HepG2 (cell line): ENCODE measurements around the gene TRAK1. TPM values are rescaled to one million over a fixed set of nuclear protein-coding genes. Genes with fewer than 3 reads are reported as not detected.

ENCODE experiments used
- ATAC-seq: fragments of 200-7000 bp; cut with Tn5 transposase; 3 replicates; pipeline ENCODE4 v1.9.1; 2020; ENCODE audit warnings: mild to moderate bottlenecking, moderate library complexity
- BruUV-seq: library from RNA; stranded (reverse); fragments of 400-500 nt; replicated peaks from 2 replicates; lab custom pipeline; 2021; lab: Mats Ljungman, UMichigan
- CTCF ChIA-PET: fragments of 300-600 bp; formaldehyde crosslinking; extraction: SDS; loops from one replicate; lab custom pipeline; 2021; ENCODE audit warnings: low total read pairs, inconsistent platforms, low intra/inter-chr PET ratio; lab: Yijun Ruan, JAX
- POLR2A ChIA-PET: fragments of 350-600 bp; sonication (Branson Sonifier 250); formaldehyde crosslinking; loops from one replicate; lab custom pipeline; 2020; ENCODE audit warnings: antibody characterized with exemption, inconsistent platforms; lab: Yijun Ruan, JAX
- DNase-seq: peaks from one replicate; pipeline ENCODE4 v3.0.0-alpha.2; 2015; ENCODE audit warnings: low spot score
- FAIRE-seq: peaks from 3 replicates; lab custom pipeline; 2011; peaks lifted over from hg19 to GRCh38; lab: Jason Lieb, UNC
- H2AFZ ChIP-seq: one replicate; pipeline ENCODE4 v1.6.1; 2011; ENCODE audit warnings: low read length, inconsistent platforms
- H3K27ac ChIP-seq: fragments of 300-600 bp; 3 replicates; pipeline ENCODE4 v1.8.0; 2011; ENCODE audit warnings: mixed run types, mild to moderate bottlenecking, mixed read lengths, low read length, inconsistent platforms; ENCODE audit not compliant: insufficient read depth; ENCODE audit errors: extremely low read length
- H3K27me3 ChIP-seq, 2 experiments: fragments of 200-600 bp in 1 of 2; 2 replicates in 1 of 2; 3 replicates in 1 of 2; pipeline versions ENCODE4 v1.6.0 to v1.8.0; 2011; ENCODE audit warnings: low read length in 2 of 2, mild to moderate bottlenecking in 2 of 2, moderate library complexity in 2 of 2, inconsistent platforms in 1 of 2; ENCODE audit not compliant: insufficient read depth in 2 of 2, control insufficient read depth in 1 of 2
- H3K36me3 ChIP-seq, 2 experiments: fragments of 200-600 bp in 1 of 2; replicated peaks in 1 of 2; 2 replicates in 1 of 2; 3 replicates in 1 of 2; pipeline versions ENCODE4 v1.5.1 to v1.8.0; 2011; ENCODE audit warnings: low read length in 2 of 2, inconsistent platforms in 1 of 2; ENCODE audit not compliant: insufficient read depth in 2 of 2, control insufficient read depth in 1 of 2
- H3K4me1 ChIP-seq: 2 replicates; pipeline ENCODE4 v1.5.1; 2012; ENCODE audit warnings: low read length, inconsistent platforms; ENCODE audit not compliant: insufficient read depth
- H3K4me2 ChIP-seq: 2 replicates; pipeline ENCODE4 v1.6.0; 2011; ENCODE audit warnings: low read depth, low read length, inconsistent platforms
- H3K4me3 ChIP-seq, 3 experiments: fragments of 200-600 bp in 1 of 3; sonication (generic), shearing (Covaris generic) in 1 of 3; replicated peaks in 1 of 3; 2 replicates each; pipeline ENCODE4 v1.5.1; 2011 to 2016; ENCODE audit warnings: low read length in 3 of 3, inconsistent platforms in 2 of 3, low read depth in 2 of 3, mild to moderate bottlenecking in 2 of 3, control low read depth in 1 of 3, mixed read lengths in 1 of 3; ENCODE audit not compliant: insufficient read depth in 1 of 3
- H3K79me2 ChIP-seq: one replicate; pipeline ENCODE4 v1.6.1; 2011; ENCODE audit warnings: low read length, inconsistent platforms; ENCODE audit not compliant: insufficient read depth
- H3K9ac ChIP-seq: 2 replicates; pipeline ENCODE4 v1.6.0; 2011; ENCODE audit warnings: mild to moderate bottlenecking, low read depth, low read length, inconsistent platforms; ENCODE audit not compliant: insufficient read depth
- H3K9me3 ChIP-seq: 2 replicates; pipeline ENCODE4 v1.5.1; 2012; ENCODE audit warnings: mild to moderate bottlenecking, low read length
- H4K20me1 ChIP-seq: 2 replicates; pipeline ENCODE4 v1.6.0; 2011; ENCODE audit warnings: inconsistent platforms, mild to moderate bottlenecking, low read length, moderate library complexity; ENCODE audit not compliant: insufficient read depth
- ATM ChIP-seq: fragments of 450-650 bp; IDR thresholded peaks from 2 replicates; pipeline ENCODE4 v1.7.1; 2017; ENCODE audit warnings: mild to moderate bottlenecking, borderline replicate concordance
- FOXM1 ChIP-seq: sonication (generic); formaldehyde crosslinking; IDR thresholded peaks from 2 replicates; pipeline ENCODE4 v1.5.0; 2020; ENCODE audit warnings: missing genetic modification reagents
- GZF1 ChIP-seq: sonication (generic); formaldehyde crosslinking; IDR thresholded peaks from 2 replicates; pipeline ENCODE4 v1.5.1; 2020; ENCODE audit warnings: mild to moderate bottlenecking, missing genetic modification reagents
- NR2F2 ChIP-seq: IDR thresholded peaks from 2 replicates; pipeline ENCODE4 v1.6.1; 2012; ENCODE audit warnings: low read depth, inconsistent platforms, borderline replicate concordance
- NR3C1 ChIP-seq: sonication (generic); formaldehyde crosslinking; IDR thresholded peaks from 2 replicates; pipeline ENCODE4 v1.4.0; 2020; ENCODE audit warnings: missing genetic modification reagents
- RFX3 ChIP-seq: IDR thresholded peaks from 2 replicates; pipeline ENCODE4 v1.6.1; 2016; ENCODE audit warnings: missing biosample characterization, missing genetic modification reagents
- THAP9 ChIP-seq: sonication (generic); formaldehyde crosslinking; IDR thresholded peaks from 2 replicates; pipeline ENCODE4; 2020; ENCODE audit warnings: missing genetic modification reagents, mild to moderate bottlenecking, borderline replicate concordance
- ZNF264 ChIP-seq: sonication (generic); formaldehyde crosslinking; IDR thresholded peaks from 2 replicates; pipeline ENCODE4 v1.4.0; 2020; ENCODE audit warnings: missing genetic modification reagents
- ZNF670 ChIP-seq: sonication (generic); formaldehyde crosslinking; IDR thresholded peaks from 2 replicates; pipeline ENCODE4 v1.8.0; 2022; ENCODE audit warnings: mild to moderate bottlenecking, missing genetic modification reagents, borderline replicate concordance
- ZNF816 ChIP-seq: sonication (generic); formaldehyde crosslinking; IDR thresholded peaks from 2 replicates; pipeline ENCODE4 v1.8.0; 2022; ENCODE audit warnings: missing genetic modification reagents, mild to moderate bottlenecking, borderline replicate concordance
- WGBS: methylation state at CpG from one replicate; pipeline ENCODE4 v1.1.6; 2017; ENCODE audit warnings: low lambda C conversion rate; 5-methylcytosine and 5-hydroxymethylcytosine counted together
- in situ Hi-C: cut with HindIII; loops from 2 replicates; pipeline ENCODE4 v1.10.0; 2017; ENCODE audit warnings: low pct_unique_long_range_greater_than_20kb; ENCODE audit not compliant: extremely low pct_ligation_motif_present
- intact Hi-C: fragments of 100-400 bp; cut with micrococcal nuclease; formaldehyde crosslinking; loops from one replicate; pipeline ENCODE4 v1.10.0; 2022; ENCODE audit not compliant: unreplicated experiment
- polyA plus RNA-seq, 8 experiments: library from polyadenylated mRNA; depleted of rRNA in 3 of 8; stranded (reverse) in 7 of 8; unstranded in 1 of 8; fragments of >200 nt; fragmentation: Illumina TruSeq in 4 of 8; extraction: Trizol in 4 of 8; gene quantifications; 2 replicates each; pipeline versions ENCODE4 v1.2.1 to v1.2.3, GENCODE V29; 2011 to 2016; ENCODE audit warnings: low read depth in 4 of 8, missing spikeins in 1 of 8, mixed read lengths in 1 of 8; ENCODE audit not compliant: insufficient read depth in 1 of 8
- total RNA-seq, 5 experiments: library from RNA; depleted of rRNA; stranded (reverse); fragments of >200 nt; fragmentation: Illumina TruSeq; extraction: Trizol; gene quantifications; 2 replicates each; pipeline ENCODE4 v1.2.3, GENCODE V29; 2016; ENCODE audit warnings: low read depth in 1 of 5
- TF ChIP-seq, protein P1 (sequence below): sonication (generic); formaldehyde crosslinking; IDR thresholded peaks from 2 replicates; pipeline ENCODE4 v1.4.0; 2020; ENCODE audit warnings: missing genetic modification reagents, mild to moderate bottlenecking, borderline replicate concordance
- TF ChIP-seq, protein P2 (sequence below): sonication (generic); formaldehyde crosslinking; IDR thresholded peaks from 2 replicates; pipeline ENCODE4 v1.4.0; 2020; ENCODE audit warnings: mild to moderate bottlenecking, low read depth, missing genetic modification reagents
- TF ChIP-seq, protein P3 (sequence below): sonication (generic); formaldehyde crosslinking; IDR thresholded peaks from 2 replicates; pipeline ENCODE4 v1.5.0; 2020; ENCODE audit warnings: missing genetic modification reagents

TRAK1 gene
- total and polyA plus RNA-seq, 2 of the 13 experiments (the other 11 are each of a cell fraction or from before 2014, with no cell fraction given): 20.5 to 46.6 TPM

DNA sequence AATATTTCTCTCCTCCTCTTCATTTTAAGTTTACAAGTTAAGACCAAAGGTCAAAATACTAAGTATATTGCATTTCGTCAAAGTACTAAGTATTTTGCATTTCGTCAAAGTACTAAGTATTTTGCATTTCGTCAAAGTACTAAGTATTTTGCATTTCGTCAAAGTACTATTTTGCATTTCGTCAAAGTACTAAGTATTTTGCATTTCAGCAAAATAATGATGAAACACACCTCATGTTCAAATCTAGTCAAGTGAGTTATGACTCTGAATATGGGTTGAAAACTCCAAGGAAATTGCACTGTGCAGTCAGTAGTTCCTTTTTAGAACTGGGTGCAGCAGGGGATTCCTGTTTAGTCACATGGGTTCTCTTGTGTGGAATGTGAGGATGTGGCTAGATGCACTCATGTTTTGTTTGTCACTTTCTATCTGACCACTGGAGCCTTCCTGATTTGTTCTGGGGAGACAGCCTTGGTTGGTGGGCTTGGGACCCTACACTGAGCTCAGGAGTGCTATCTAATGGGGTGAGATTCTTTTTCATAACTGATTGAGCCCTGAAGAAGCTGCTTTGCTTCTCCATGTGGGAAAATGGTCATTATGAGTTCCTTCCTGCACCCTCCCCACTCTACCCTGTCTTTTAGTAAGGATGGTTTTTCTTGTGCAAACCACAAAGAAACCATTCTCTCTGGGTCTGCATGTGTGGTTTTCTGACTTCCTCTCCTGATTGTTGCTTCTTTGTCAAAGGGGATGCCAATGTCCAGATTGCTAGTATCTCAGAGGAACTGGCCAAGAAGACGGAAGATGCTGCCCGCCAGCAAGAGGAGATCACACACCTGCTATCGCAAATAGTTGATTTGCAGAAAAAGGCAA is 101.4 kb downstream of the TRAK1 start (continued):
- TF ChIP-seq, protein P1, sequence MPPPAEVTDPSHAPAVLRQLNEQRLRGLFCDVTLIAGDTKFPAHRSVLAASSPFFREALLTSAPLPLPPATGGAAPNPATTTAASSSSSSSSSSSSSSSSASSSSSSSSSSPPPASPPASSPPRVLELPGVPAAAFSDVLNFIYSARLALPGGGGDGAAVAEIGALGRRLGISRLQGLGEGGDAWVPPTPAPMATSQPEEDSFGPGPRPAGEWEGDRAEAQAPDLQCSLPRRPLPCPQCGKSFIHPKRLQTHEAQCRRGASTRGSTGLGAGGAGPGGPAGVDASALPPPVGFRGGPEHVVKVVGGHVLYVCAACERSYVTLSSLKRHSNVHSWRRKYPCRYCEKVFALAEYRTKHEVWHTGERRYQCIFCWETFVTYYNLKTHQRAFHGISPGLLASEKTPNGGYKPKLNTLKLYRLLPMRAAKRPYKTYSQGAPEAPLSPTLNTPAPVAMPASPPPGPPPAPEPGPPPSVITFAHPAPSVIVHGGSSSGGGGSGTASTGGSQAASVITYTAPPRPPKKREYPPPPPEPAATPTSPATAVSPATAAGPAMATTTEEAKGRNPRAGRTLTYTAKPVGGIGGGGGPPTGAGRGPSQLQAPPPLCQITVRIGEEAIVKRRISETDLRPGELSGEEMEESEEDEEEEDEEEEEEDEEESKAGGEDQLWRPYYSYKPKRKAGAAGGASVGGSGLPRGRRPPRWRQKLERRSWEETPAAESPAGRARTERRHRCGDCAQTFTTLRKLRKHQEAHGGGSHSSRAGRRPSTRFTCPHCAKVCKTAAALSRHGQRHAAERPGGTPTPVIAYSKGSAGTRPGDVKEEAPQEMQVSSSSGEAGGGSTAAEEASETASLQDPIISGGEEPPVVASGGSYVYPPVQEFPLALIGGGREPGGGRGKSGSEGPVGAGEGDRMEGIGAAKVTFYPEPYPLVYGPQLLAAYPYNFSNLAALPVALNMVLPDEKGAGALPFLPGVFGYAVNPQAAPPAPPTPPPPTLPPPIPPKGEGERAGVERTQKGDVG (CRISPR knock-in tag): no peak
- TF ChIP-seq ZNF670 (CRISPR knock-in tag): no peak
- TF ChIP-seq NR2F2: no peak
- TF ChIP-seq, protein P2, sequence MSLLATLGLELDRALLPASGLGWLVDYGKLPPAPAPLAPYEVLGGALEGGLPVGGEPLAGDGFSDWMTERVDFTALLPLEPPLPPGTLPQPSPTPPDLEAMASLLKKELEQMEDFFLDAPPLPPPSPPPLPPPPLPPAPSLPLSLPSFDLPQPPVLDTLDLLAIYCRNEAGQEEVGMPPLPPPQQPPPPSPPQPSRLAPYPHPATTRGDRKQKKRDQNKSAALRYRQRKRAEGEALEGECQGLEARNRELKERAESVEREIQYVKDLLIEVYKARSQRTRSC (CRISPR knock-in tag): no peak
- no peak for TF ChIP-seq GZF1 (CRISPR knock-in tag)
- TF ChIP-seq, all 625 proteins: peak for 0

- peaks cover 4% of the 10 kb centered on the region; the same call in 1 of the 2 replicates for H4K20me1 ChIP-seq
- CTCF ChIA-PET: no interaction called here
- DNase-seq: no peak
- no peak overlapping the region for H2AFZ ChIP-seq
- TF ChIP-seq THAP9 (CRISPR knock-in tag) (no peak), RFX3 (CRISPR knock-in tag) (no peak), ATM (no peak), FOXM1 (no peak), ZNF264 (CRISPR knock-in tag) (no peak), ZNF816 (CRISPR knock-in tag) (no peak), NR3C1 (CRISPR knock-in tag) (no peak)
- TF ChIP-seq, protein P3, sequence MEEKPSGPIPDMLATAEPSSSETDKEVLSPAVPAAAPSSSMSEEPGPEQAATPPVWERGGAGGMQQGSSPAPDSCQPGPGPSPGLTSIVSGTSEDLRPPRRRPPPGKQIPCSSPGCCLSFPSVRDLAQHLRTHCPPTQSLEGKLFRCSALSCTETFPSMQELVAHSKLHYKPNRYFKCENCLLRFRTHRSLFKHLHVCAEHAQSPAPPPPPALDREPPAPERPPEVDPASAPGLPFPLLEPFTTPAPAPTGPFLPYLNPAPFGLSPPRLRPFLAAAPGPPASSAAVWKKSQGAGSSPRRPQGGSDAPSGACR (CRISPR knock-in tag): no peak
- TF ChIP-seq, all 625 proteins: peak for 0
- ATAC-seq: no peak
- in situ Hi-C loops (loop anchor here (5.0 to 25.0 kb wide), 3 partner anchors 80 to 303 kb away; no protein-coding TSS in a partner anchor), intact Hi-C loops (loop anchor here (5.0 kb wide), 1 partner anchor 303 kb away; no protein-coding TSS in a partner anchor)
- FAIRE-seq: no peak
- Histone ChIP-seq H3K9ac (no peak overlapping the region), H3K36me3 (peaks cover 49 to 77% of the 10 kb centered on the region in 2 experiments), H3K4me2 (no peak overlapping the region), H3K4me3 (no peak overlapping the region), H3K9me3 (no peaks in the 10 kb centered on the region), H3K4me1 (no peaks in the 10 kb centered on the region), H3K27ac (no peak overlapping the region), H3K79me2 (no peaks in the 10 kb centered on the region), H3K27me3 (no peaks in the 10 kb centered on the region)
- POLR2A ChIA-PET: interaction anchor here (0.5 kb wide), 1 partner anchor 179 kb away, joined by 3 read pairs; no protein-coding TSS in a partner anchor
- WGBS: 97% methylated on average over 7 of the region's 7 CpGs
- no TSS peak for BruUV-seq
Observed at GRCh38 chr3:42194943-42195510, 103.9 kb downstream of the TRAK1 start.
